Right renal pelvis (tissue), 4 donors: Measurements from ENCODE around the gene TERB1. TPM values are rescaled to one million over a fixed set of nuclear protein-coding genes. Genes with fewer than 3 reads are reported as not detected.

Source experiments
- DNase-seq, 4 donors: peaks; one replicate each; pipeline ENCODE4 v3.0.0-alpha.2; 2013; ENCODE audit warnings: low read depth in 4 of 4, low spot score in 3 of 4, missing footprints in 1 of 4
- polyA plus RNA-seq, 4 donors: library from polyadenylated mRNA; unstranded; fragments of 120-200 nt; gene quantifications; one replicate each; pipeline ENCODE4 v1.2.1, GENCODE V29; 2013; ENCODE audit not compliant: insufficient read length in 4 of 4

TERB1 gene
- polyA plus RNA-seq, 4 donors = 0.12 TPM; not detected in 3

GRCh38 chr16:66712512-66712911, 88.9 kb downstream of the TERB1 start:
- DNase-seq = no peak

GRCh38 chr16:66711581-66711980, 89.8 kb downstream of the TERB1 start:
- DNase-seq = no peak

DNA sequence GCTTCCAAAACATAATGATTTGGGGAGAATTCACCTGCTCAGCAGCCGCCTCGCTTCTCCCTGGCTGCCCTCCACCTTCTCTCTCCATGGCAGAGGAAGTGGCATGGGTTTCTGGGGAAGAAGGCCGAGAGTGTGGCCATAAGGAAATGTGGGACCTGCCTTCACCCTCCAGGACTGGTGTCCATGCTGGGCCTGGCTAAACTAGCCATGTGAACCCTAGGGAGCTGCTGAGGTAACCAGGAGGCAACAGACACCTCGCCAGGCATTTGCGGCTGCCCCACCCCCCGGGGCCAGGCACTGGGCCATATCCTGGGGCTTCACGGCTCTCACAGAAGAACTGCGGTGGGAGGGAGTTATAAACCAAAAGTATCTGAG, 94.9 kb downstream of the TERB1 start:
- DNase-seq = no peak

- DNase-seq = no peak
Measured at GRCh38 chr16:66705790-66706505, 95.4 kb downstream of the TERB1 start.

Other genes starting within 250 kb of the TERB1 start
- gene CKLF, start 249.0 kb downstream of the TERB1 start, polyA plus RNA-seq = 10 to 100 TPM; 34.2 to 42.5 (median 35.8) TPM
- 1 to 10 TPM; 5.5 to 7.6 (median 6.0) TPM for gene CMTM1, start 235.1 kb downstream of the TERB1 start, polyA plus RNA-seq
- under 1 TPM in 3 of 4 donors, not detected in 1; 0.39 to 0.75 (median 0.45) TPM for gene CMTM2, start 222.1 kb downstream of the TERB1 start, polyA plus RNA-seq
- 10 to 100 TPM; 64.7 to 80.6 (median 69.9) TPM for gene CMTM3, start 196.9 kb downstream of the TERB1 start, polyA plus RNA-seq
- gene CMTM4, start 104.8 kb downstream of the TERB1 start, polyA plus RNA-seq = 10 to 100 TPM; 67.3 to 76.9 (median 72.7) TPM
- gene DYNC1LI2, start 50.0 kb downstream of the TERB1 start, polyA plus RNA-seq = 100 to 1,000 TPM; 101 to 135 (median 112) TPM
- 10 to 100 TPM; 70.7 to 88.8 (median 82.8) TPM for gene NAE1, start 29.4 kb upstream of the TERB1 start, polyA plus RNA-seq
- gene CA7, start 42.8 kb upstream of the TERB1 start, polyA plus RNA-seq = under 1 TPM; 0.21 to 0.71 (median 0.31) TPM
- 10 to 100 TPM in 3 of 4 donors, 1 to 10 TPM in 1; 10.0 to 15.7 (median 12.8) TPM for gene PDP2, start 78.9 kb upstream of the TERB1 start, polyA plus RNA-seq
- 100 to 1,000 TPM; 252 to 295 (median 279) TPM for gene CDH16, start 117.3 kb upstream of the TERB1 start, polyA plus RNA-seq
- gene RRAD, start 124.0 kb upstream of the TERB1 start, polyA plus RNA-seq = 1 to 10 TPM; 2.0 to 3.9 (median 2.8) TPM
- 100 to 1,000 TPM in 1 of 4 donors, 10 to 100 TPM in 3; 79.0 to 120 (median 90.3) TPM for gene CIAO2B, start 132.8 kb upstream of the TERB1 start, polyA plus RNA-seq
- 10 to 100 TPM; 39.8 to 47.0 (median 42.7) TPM for gene CES2, start 133.9 kb upstream of the TERB1 start, polyA plus RNA-seq
- gene CES3, start 159.7 kb upstream of the TERB1 start, polyA plus RNA-seq = 1 to 10 TPM; 1.8 to 3.6 (median 2.4) TPM
- 1 to 10 TPM; 6.7 to 9.5 (median 7.8) TPM for gene CES4A, start 187.0 kb upstream of the TERB1 start, polyA plus RNA-seq
- 10 to 100 TPM; 62.5 to 74.1 (median 66.5) TPM for gene CBFB, start 227.6 kb upstream of the TERB1 start, polyA plus RNA-seq